HuH-7 (cell line): ENCODE measurements around the gene DNM1.
"Not testable (repeated sequence)": the region's sequence is repeated elsewhere in the genome, so short reads cannot be mapped to it uniquely, and the experiment has no call there.

Source experiments
- DNase-seq: peaks from one replicate; pipeline ENCODE4 v3.0.0; 2011; ENCODE audit warnings: low spot score

The DNM1 gene

GRCh38 chr9:128178806-128179431, 24.3 kb upstream of the DNM1 start:
- no peak for DNase-seq

GRCh38 chr9:128180001-128180400, 23.2 kb upstream of the DNM1 start:
- no peak for DNase-seq

- DNase-seq, result no peak
These were observed 22.7 kb upstream of the DNM1 start for GRCh38 chr9:128180447-128180846.

GRCh38 chr9:128181480-128181879, 21.7 kb upstream of the DNM1 start:
- DNase-seq, result not testable (repeated sequence)

- DNase-seq, result no peak
These were observed 20.1 kb upstream of the DNM1 start for GRCh38 chr9:128182893-128183588.

- no peak for DNase-seq
These were observed 16.9 kb upstream of the DNM1 start for GRCh38 chr9:128185979-128186965.

- DNase-seq, result no peak
These were observed 15.8 kb upstream of the DNM1 start for GRCh38 chr9:128187361-128187760.

- DNase-seq, result no peak
These were observed 15.0 kb upstream of the DNM1 start for GRCh38 chr9:128188209-128188608.

- DNase-seq, result no peak
These were observed 13.2 kb upstream of the DNM1 start for GRCh38 chr9:128190013-128190412.

- no peak for DNase-seq
These were observed 12.4 kb upstream of the DNM1 start for GRCh38 chr9:128190516-128191405.

- DNase-seq, result peak; percentile 95
These were observed 11.7 kb upstream of the DNM1 start, which contains the start of gene CIZ1 for GRCh38 chr9:128191406-128192046. Gene CIZ1, minus strand, starts transcription at chr9:128191572. Its CDS starts 715 bp downstream, at chr9:128190857.

GRCh38 chr9:128192601-128193371, 10.4 kb upstream of the DNM1 start:
- no peak for DNase-seq

- no peak for DNase-seq
These were observed 9.6 kb upstream of the DNM1 start for GRCh38 chr9:128193469-128194096.

- DNase-seq, result no peak
These were observed 1.5 kb upstream of the DNM1 start for GRCh38 chr9:128201441-128202369.

GRCh38 chr9:128202648-128203023, 543 bp upstream of the DNM1 start:
- no peak for DNase-seq

- peak; percentile 74 for DNase-seq
These were observed 750 bp downstream of the DNM1 start for GRCh38 chr9:128203707-128204551.

- DNase-seq, result no peak
These were observed 1.7 kb downstream of the DNM1 start for GRCh38 chr9:128204858-128205257.
